Vagina (tissue), 2 donors: Measurements from ENCODE around the gene NFAT5. TPM values are rescaled to one million over a fixed set of nuclear protein-coding genes. Genes with fewer than 3 reads are reported as not detected.
A peak's percentile ranks its signal among the peaks of the same experiment; 100 is the strongest.
"Not testable (repeated sequence)": the region's sequence is repeated elsewhere in the genome, so short reads cannot be mapped to it uniquely, and the experiment has no call there.

ENCODE experiments used
- DNase-seq, 2 donors: peaks; one replicate each; pipeline ENCODE4 v3.0.0-alpha.2; 2017; ENCODE audit errors: extremely low spot score in 2 of 2
- H3K27ac ChIP-seq: fragments of 200-600 bp; sonication (generic); one replicate; pipeline ENCODE4 v1.5.1; 2019
- H3K27me3 ChIP-seq: fragments of 200-600 bp; sonication (generic); one replicate; pipeline ENCODE4 v1.5.1; 2019
- H3K36me3 ChIP-seq, 2 donors: fragments of 200-600 bp; sonication (generic); one replicate each; pipeline ENCODE4 v1.5.1; 2017 to 2019
- H3K4me1 ChIP-seq: fragments of 200-600 bp; sonication (generic); one replicate; pipeline ENCODE4 v1.5.1; 2019
- H3K4me3 ChIP-seq, 2 donors: fragments of 200-600 bp; sonication (generic); 1 replicate in 1 of 2; 2 replicates in 1 of 2; pipeline ENCODE4 v1.5.1; 2016 to 2019
- H3K9me3 ChIP-seq: fragments of 200-600 bp; sonication (generic); one replicate; pipeline ENCODE4 v1.5.1; 2019
- CTCF ChIP-seq, 3 experiments: fragments of 450-650 bp in 2 of 3; fragments of 200-600 bp in 1 of 3; sonication (generic) in 1 of 3; IDR thresholded peaks; one replicate each; pipeline ENCODE4 v1.5.1; 2017 to 2019; ENCODE audit warnings: antibody characterized with exemption in 3 of 3, mild to moderate bottlenecking in 2 of 3, moderate library complexity in 2 of 3
- POLR2A ChIP-seq, 2 donors: fragments of 450-650 bp; IDR thresholded peaks; one replicate each; pipeline ENCODE4 v1.6.1; 2017; ENCODE audit warnings: antibody characterized with exemption in 2 of 2, mild to moderate bottlenecking in 2 of 2, moderate library complexity in 2 of 2
- POLR2AphosphoS5 ChIP-seq, 2 donors: sonication (generic); formaldehyde crosslinking; IDR thresholded peaks; one replicate each; pipeline ENCODE4 v1.9.0; 2017; ENCODE audit warnings: antibody characterized with exemption in 2 of 2, mild to moderate bottlenecking in 2 of 2, low read depth in 1 of 2; ENCODE audit not compliant: insufficient read depth in 1 of 2
- intact Hi-C: fragments of 100-400 bp; cut with DNase I; formaldehyde crosslinking; loops from one replicate; pipeline ENCODE4 v1.15.1; 2023
- total RNA-seq: library from RNA; depleted of rRNA; stranded (reverse); fragments of >200 nt; gene quantifications from one replicate; pipeline ENCODE4 v1.2.3, GENCODE V29; 2016

The NFAT5 gene
- total RNA-seq, 1 donor from 2014 or later: 63.8 TPM

GRCh38 chr16:69726313-69727060, 160.7 kb downstream of the NFAT5 start, which contains the start of gene NQO1:
Gene NQO1 (minus strand): TSS chr16:69726560. CDS start chr16:69726439, 121 bp downstream.
- Histone ChIP-seq H3K4me1 (peaks cover 30% of the 10 kb centered on the region), H3K36me3 (no peaks in the 10 kb centered on the region), H3K4me3 (peak within 1 kb of the TSS; percentile 53 to 54), H3K9me3 (no peaks in the 10 kb centered on the region), H3K27ac (peak within 1 kb of the TSS; percentile 72), H3K27me3 (no peaks in the 10 kb centered on the region)
- intact Hi-C loops: no loop called here
- TF ChIP-seq POLR2AphosphoS5 (IDR thresholded peaks at IDR 0.05; ENCODE audit: insufficient read depth in 1 of 2, low read depth in 1 of 2) (peak; percentile 14 to 87), CTCF (IDR thresholded peaks at IDR 0.05) (no peak), POLR2A (IDR thresholded peaks at IDR 0.05) (peak in 1 of 2 donors; percentile 41)
- peak in 1 of 2 donors; percentile 94 for DNase-seq

GRCh38 chr16:69727916-69728270, 162.1 kb downstream of the NFAT5 start:
- TF ChIP-seq POLR2A (IDR thresholded peaks at IDR 0.05): no peak
- no peak for TF ChIP-seq CTCF (IDR thresholded peaks at IDR 0.05)
- no peak for TF ChIP-seq POLR2AphosphoS5 (IDR thresholded peaks at IDR 0.05; ENCODE audit: insufficient read depth in 1 of 2, low read depth in 1 of 2)
- no peak for DNase-seq
- H3K9me3 ChIP-seq: no peaks in the 10 kb centered on the region
- peaks cover 30% of the 10 kb centered on the region for H3K4me1 ChIP-seq
- peak overlapping the region; percentile 72 for H3K27ac ChIP-seq
- no peaks in the 10 kb centered on the region for H3K27me3 ChIP-seq
- intact Hi-C loops: no loop called here
- H3K36me3 ChIP-seq: no peaks in the 10 kb centered on the region
- H3K4me3 ChIP-seq: no peak overlapping the region

GRCh38 chr16:69729030-69729429, 163.3 kb downstream of the NFAT5 start:
- H3K27me3 ChIP-seq, H3K4me3 ChIP-seq, H3K27ac ChIP-seq, H3K9me3 ChIP-seq, H3K36me3 ChIP-seq, DNase-seq, intact Hi-C loops: not testable (repeated sequence)
- H3K4me1 ChIP-seq: peaks cover 30% of the 10 kb centered on the region

GRCh38 chr16:69731280-69731679, 165.5 kb downstream of the NFAT5 start:
- H3K36me3 ChIP-seq, intact Hi-C loops, H3K27me3 ChIP-seq, H3K9me3 ChIP-seq, DNase-seq, H3K27ac ChIP-seq, H3K4me3 ChIP-seq: not testable (repeated sequence)
- peaks cover 16% of the 10 kb centered on the region for H3K4me1 ChIP-seq

- Histone ChIP-seq H3K9me3 (no peaks in the 10 kb centered on the region), H3K27ac (no peak overlapping the region), H3K4me3 (no peak overlapping the region), H3K4me1 (peaks cover 10% of the 10 kb centered on the region), H3K27me3 (no peaks in the 10 kb centered on the region), H3K36me3 (no peaks in the 10 kb centered on the region)
- no peak for TF ChIP-seq POLR2AphosphoS5 (IDR thresholded peaks at IDR 0.05; ENCODE audit: insufficient read depth in 1 of 2, low read depth in 1 of 2)
- no peak for TF ChIP-seq POLR2A (IDR thresholded peaks at IDR 0.05)
- no peak for TF ChIP-seq CTCF (IDR thresholded peaks at IDR 0.05)
- DNase-seq: no peak
- intact Hi-C loops: no loop called here
These were observed 166.3 kb downstream of the NFAT5 start for GRCh38 chr16:69732101-69732500.

- no peak overlapping the region for H3K27ac ChIP-seq
- intact Hi-C loops: no loop called here
- no peaks in the 10 kb centered on the region for H3K4me1 ChIP-seq
- no peak overlapping the region for H3K4me3 ChIP-seq
- peaks cover 0 to 56% of the 10 kb centered on the region in 2 donors for H3K36me3 ChIP-seq
- DNase-seq: no peak
- TF ChIP-seq CTCF (IDR thresholded peaks at IDR 0.05): no peak
- TF ChIP-seq POLR2AphosphoS5 (IDR thresholded peaks at IDR 0.05; ENCODE audit: insufficient read depth in 1 of 2, low read depth in 1 of 2): no peak
- no peak for TF ChIP-seq POLR2A (IDR thresholded peaks at IDR 0.05)
- H3K9me3 ChIP-seq: no peaks in the 10 kb centered on the region
- H3K27me3 ChIP-seq: no peaks in the 10 kb centered on the region
These were observed 175.8 kb downstream of the NFAT5 start for GRCh38 chr16:69741519-69741918.
